Type B pancreatic cell (in vitro differentiated cells): ENCODE results near the gene MIOX. TPM values are rescaled to one million over a fixed set of nuclear protein-coding genes. Genes with fewer than 3 reads are reported as not detected.

Experiments
- DNase-seq: peaks from one replicate; pipeline ENCODE4 v3.0.0; 2021; ENCODE audit warnings: mixed read lengths; ENCODE audit not compliant: unreplicated experiment; ENCODE audit errors: extremely low spot score
- H3K27ac Mint-ChIP-seq: 2 replicates; pipeline ENCODE4 v1.8.0; 2021; ENCODE audit warnings: mild to moderate bottlenecking, mixed read lengths
- H3K27me3 Mint-ChIP-seq: 2 replicates; pipeline ENCODE4 v1.8.0; 2021; ENCODE audit warnings: mixed read lengths
- H3K36me3 Mint-ChIP-seq: 2 replicates; pipeline ENCODE4 v1.8.0; 2021; ENCODE audit warnings: mixed read lengths
- H3K4me1 Mint-ChIP-seq: one replicate; pipeline ENCODE4 v1.8.0; 2021; ENCODE audit warnings: mixed read lengths; ENCODE audit not compliant: unreplicated experiment
- H3K4me3 Mint-ChIP-seq: 2 replicates; pipeline ENCODE4 v1.8.0; 2021; ENCODE audit warnings: mild to moderate bottlenecking, mixed read lengths
- H3K9me3 Mint-ChIP-seq: 2 replicates; pipeline ENCODE4 v1.8.0; 2021; ENCODE audit warnings: mixed read lengths
- CTCF ChIP-seq: fragments of 200-600 bp; sonication (generic); conservative IDR thresholded peaks from 2 replicates; pipeline ENCODE4 v1.5.0; 2021; ENCODE audit warnings: antibody characterized with exemption, mild to moderate bottlenecking
- total RNA-seq: library from RNA; stranded (reverse); gene quantifications from 2 replicates; pipeline ENCODE4 v1.2.1, GENCODE V29; 2021; ENCODE audit warnings: low replicate concordance

MIOX gene
- total RNA-seq, 1 donor from 2014 or later = not detected

DNA sequence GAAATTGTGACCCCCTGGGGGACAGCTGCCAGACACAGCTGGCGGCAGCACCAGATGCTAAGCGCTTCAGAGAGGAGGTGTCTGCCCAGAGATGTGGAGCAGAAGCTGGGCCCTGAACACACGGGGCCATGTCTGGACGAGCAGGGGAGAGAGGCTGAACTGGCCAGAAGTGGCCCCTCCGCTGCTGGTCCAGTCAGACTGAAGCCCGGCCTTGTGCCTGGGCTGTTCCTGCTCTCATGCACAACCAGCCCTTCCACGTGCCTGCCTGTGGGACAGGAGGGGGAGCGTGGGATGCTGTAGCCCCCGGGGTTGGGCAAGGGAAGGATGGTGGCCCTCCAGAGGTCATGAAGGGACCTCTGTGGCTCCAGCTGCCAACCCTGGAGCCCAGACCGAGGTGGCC lies 3.6 kb upstream of the MIOX start:
- Mint-ChIP-seq H3K36me3 (no peaks in the 10 kb centered on the region), H3K27me3 (peaks cover 35% of the 10 kb centered on the region), H3K27ac (no peak overlapping the region), H3K4me1 (peaks cover 5% of the 10 kb centered on the region), H3K4me3 (no peak overlapping the region), H3K9me3 (no peaks in the 10 kb centered on the region)
- no peak for TF ChIP-seq CTCF
- DNase-seq = no peak

- no peak for DNase-seq
- peaks cover 31% of the 10 kb centered on the region for H3K27me3 Mint-ChIP-seq
- H3K4me3 Mint-ChIP-seq = no peak overlapping the region
- H3K9me3 Mint-ChIP-seq = no peaks in the 10 kb centered on the region
- no peak for TF ChIP-seq CTCF
- no peak overlapping the region for H3K27ac Mint-ChIP-seq
- no peaks in the 10 kb centered on the region for H3K36me3 Mint-ChIP-seq
- peaks cover 5% of the 10 kb centered on the region for H3K4me1 Mint-ChIP-seq
Observed at GRCh38 chr22:50483556-50483955, 3.1 kb upstream of the MIOX start.

DNA sequence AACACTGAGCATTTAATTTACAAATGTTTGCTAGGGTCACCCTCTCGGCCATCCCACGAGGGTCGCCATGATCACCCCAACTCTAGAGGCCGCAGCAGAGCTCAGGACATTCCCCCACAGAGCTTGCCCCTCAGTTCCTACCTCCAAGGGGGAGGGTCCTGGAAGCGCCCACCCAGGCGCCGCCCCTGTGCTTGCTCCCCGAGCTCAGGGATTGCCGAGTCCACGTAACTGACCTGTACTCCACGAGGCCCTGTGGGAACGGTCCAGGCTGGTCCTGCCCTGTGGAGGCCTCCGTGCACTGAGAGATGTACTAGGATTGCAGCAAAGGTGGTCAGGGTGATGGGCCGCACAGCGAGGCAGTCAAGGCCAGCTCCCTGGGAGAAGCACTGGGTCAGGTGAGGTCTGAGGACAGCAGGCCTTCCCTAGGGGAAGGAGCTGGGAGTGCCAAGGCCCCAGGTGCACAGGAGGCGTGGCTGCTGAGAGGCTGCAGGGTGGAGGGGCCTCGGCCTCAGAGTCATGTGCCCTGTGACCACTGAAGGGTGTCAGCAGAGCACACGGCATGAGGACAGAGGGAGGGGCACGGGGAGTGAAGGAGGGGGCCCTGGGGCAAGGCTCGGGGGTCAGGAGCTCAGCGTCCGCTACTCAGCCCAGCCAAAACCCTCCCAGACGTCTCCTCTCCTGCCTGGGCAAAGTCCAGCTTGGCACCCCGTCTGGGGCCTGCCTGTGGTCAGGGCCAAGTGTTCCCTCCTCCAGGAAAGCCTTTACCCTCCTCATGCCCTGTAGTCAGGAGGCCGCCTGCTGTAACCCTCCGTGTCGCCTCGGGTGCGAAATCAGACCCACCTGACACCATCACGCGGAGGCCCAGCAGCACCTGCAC lies 2.4 kb upstream of the MIOX start:
- no peak overlapping the region for H3K27ac Mint-ChIP-seq
- H3K9me3 Mint-ChIP-seq = no peaks in the 10 kb centered on the region
- H3K4me3 Mint-ChIP-seq = no peak overlapping the region
- H3K36me3 Mint-ChIP-seq = no peaks in the 10 kb centered on the region
- H3K4me1 Mint-ChIP-seq = peaks cover 5% of the 10 kb centered on the region
- peaks cover 25% of the 10 kb centered on the region for H3K27me3 Mint-ChIP-seq
- no peak for DNase-seq
- TF ChIP-seq CTCF = no peak

- no peaks in the 10 kb centered on the region for H3K9me3 Mint-ChIP-seq
- TF ChIP-seq CTCF = no peak
- H3K4me3 Mint-ChIP-seq = no peak overlapping the region
- H3K27me3 Mint-ChIP-seq = peaks cover 12% of the 10 kb centered on the region
- peaks cover 5% of the 10 kb centered on the region for H3K4me1 Mint-ChIP-seq
- H3K27ac Mint-ChIP-seq = peak overlapping the region; percentile 18
- H3K36me3 Mint-ChIP-seq = no peaks in the 10 kb centered on the region
- no peak for DNase-seq
Observed at GRCh38 chr22:50485221-50486131, 1.2 kb upstream of the MIOX start.

GRCh38 chr22:50487290-50488005 lies 789 bp downstream of the MIOX start:
- Mint-ChIP-seq H3K4me1 (peaks cover 9% of the 10 kb centered on the region), H3K27me3 (peaks cover 12% of the 10 kb centered on the region), H3K27ac (no peak overlapping the region), H3K9me3 (no peaks in the 10 kb centered on the region), H3K36me3 (no peaks in the 10 kb centered on the region), H3K4me3 (no peak overlapping the region)
- TF ChIP-seq CTCF = no peak
- DNase-seq = no peak
